ENCODE measurements around the gene GNE.

GNE gene

DNA sequence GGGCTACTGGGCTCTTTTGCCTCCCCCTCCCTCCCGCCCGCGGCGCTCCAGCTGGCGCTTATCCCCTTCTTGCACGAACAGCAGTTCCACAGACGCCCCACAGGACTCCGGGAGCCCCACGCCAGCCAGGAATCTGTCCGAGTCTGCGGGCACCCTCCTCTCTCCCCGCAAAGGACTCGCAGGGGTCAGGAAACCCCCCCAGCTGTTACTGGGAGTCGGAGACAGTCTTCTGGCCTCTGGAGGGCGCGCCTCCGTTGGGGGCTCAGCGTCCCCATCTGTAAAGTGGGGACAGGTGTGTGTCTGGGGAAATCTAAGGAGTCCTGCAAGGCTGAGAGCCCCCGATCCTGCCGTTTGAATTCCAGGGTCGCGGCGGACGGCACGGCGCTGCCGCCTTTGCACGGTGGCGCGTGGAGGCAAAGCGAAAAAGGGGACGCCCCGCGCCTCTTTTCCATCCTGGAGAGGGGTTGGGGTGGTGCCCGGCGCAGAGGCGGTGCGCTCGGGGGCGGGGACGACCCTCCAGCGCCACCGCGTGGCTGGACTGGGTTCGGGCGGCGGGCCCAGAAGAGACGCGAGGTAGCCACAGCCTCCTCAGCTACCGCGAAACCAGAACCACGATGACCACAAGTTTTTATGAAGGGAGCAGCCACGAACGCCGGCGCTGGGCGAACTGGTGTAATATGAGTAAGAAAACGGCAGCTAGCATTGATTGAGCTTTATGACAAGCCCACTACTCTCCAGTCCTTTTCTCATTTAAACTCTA lies 91.9 kb downstream of the GNE start:
- DNase-seq (ENCODE audit: low read depth), result peak; percentile 91

DNA sequence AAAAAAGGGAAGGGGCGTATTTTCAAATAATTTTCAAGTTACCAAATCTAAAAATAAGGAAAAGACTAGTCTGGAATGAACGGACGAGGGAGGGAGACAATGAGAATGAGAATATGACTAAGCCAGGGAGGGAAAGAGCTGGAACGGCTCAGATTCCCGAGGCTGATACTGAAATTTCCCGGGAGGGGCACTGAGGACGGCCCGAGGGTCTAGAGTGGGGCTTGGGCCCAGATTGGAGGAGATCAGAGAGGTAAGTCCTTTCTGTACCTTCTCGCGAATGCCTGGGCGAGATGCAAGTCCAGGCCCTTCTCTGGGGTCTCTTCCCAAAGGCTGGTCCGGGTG lies 92.5 kb downstream of the GNE start:
- peak; percentile 54 for DNase-seq (ENCODE audit: low read depth)

DNA sequence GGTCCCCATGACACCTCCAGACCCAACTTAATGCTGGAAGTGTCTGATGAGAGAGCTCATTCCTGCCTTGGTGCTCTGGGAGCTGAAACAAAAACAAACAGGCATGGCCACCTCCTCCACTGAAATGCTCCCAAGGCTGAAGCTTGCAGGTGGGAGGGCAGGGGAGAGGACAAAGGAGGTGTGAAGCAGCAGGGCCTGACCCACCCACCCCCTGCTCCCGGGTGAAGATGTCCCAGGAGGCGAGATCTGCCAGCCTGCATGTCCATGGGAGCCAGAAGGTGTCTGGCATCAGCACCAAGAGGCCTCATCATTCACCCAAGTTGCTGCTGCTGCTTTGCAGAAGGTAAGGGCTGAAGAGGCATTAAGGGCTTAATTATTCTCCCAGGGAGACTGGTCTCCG lies 93.3 kb downstream of the GNE start:
- DNase-seq (ENCODE audit: low read depth), result no peak

Data from ELR (cell line).